ENCODE results near the gene KLHL14.
A peak's percentile ranks its signal among the peaks of the same experiment; 100 is the strongest.

KLHL14 gene

DNA sequence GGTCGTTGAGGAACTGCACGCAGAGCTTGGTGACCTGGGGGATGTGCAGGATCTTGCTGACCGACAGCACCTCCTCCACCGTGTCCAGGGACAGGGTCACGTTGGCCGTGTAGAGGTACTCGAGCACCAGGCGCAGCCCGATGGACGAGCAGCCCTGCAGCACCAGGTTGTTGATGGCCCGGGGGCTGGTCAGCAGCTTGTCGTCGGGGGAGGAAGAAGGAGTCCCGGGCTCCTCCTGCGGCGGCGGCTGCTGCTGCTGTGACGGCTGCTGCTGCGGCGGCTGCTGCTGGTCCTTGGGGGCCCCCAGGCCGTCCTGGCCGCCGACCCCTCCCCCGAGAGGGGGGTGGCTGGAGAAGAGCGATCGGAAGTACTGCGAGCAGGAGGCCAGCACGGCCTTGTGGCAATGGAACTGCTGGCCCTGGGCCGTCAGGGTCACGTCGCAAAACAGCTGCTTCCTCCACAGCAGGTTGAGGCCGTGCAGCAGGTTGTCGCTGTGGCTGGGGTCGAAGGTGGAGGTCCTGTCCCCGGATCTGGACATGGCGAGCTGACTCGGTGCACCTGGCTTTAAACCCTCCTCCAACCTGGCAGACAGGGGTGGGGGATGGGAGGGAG is 2.7 kb downstream of the KLHL14 start:
- DNase-seq: peak; percentile 55

DNA sequence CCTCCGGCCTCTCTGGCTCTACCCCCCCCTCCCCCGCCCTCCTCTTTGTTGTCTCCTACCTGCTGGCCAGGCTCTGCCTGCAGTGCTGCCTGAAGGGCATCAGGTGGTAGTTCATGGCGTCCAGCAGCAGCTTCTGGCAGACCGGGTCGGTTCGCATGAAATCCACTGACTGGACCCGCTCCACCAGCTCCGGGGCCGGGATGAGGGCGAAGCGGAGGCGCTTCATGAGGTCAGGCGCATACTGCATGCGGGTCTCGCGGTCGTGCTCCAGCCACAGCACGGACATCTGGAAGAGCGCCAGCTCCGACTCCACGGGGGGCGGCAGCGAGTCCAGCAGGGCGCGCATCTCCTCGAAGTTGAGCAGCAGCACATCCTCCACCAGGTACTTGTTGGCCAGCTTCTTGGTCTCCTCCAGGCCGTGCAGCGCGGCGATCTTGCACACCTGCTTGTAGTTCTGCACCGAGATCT is 3.2 kb downstream of the KLHL14 start:
- DNase-seq: peak; percentile 75

DNA sequence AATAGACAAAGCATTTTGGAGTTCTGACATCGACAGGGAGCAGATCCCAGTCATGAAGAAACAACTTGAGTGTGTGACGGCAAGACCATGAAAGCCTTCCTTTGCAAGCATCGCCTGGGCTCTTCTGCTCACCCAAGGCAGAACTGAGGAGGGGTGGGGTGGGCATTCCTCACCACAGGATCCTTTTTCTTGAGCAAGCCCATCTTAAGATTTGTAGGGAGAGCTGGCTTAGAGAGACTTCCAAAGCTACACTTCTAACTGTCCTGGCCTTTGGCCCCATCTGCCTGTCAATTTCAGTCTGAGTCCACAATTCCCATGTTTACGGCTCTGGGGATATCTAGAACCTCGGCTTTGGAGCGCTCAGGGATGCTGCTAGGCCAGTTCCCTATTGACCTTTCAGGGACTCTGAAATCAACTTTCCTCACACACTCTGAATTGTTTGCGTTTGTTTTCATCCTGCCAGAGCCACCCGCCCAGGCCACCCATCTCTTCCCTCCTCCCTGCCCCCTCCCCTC is 3.7 kb downstream of the KLHL14 start:
- DNase-seq: no peak

DNA sequence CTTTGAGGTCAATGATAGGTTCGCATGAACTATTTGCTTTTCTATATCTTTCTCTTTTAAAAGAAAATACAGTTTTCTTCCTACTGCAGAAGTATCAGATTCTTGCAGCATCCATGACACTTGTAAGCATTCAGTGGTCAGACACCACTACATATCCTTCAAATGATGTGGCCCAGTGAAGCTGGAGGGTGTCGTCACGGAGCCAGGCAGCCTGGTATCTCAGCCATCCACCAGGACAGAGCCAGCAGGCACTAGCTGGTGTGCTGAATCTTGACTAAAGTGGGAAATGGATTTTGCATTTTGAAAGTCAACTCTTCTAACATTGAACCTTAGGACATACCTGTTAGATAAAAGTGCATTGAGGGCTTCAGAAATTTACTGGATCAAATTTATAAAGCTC is 5.4 kb downstream of the KLHL14 start:
- DNase-seq: no peak

DNA sequence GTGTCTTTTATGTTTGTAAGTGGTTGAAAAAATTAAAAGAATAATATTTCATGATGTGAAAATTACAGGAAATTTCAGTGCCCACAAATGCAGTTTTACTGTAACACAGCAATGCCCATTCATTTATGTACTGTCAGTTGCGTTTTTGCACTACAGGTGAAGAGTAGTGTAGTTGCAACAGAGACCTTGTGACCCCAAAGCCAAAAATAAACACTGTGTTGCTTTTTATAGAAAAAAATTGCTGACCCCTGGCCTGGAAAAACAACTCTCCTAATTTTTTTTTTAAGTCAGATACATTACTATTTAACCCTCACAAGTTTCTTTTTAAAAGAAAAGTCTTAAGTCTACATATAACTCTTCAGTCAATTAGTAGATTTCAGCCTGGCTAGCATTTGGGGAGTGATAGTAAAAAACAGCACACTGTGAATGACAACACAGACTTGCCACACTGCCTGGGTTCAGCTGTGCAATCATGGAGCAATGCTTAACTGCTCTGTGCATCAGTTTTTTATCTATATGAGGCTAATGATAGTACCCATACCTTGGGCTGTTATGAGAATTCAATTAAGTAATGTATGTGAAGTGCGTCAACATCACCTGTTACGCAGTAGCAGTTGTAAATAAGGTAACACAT is 8.1 kb downstream of the KLHL14 start:
- no peak for DNase-seq

DNA sequence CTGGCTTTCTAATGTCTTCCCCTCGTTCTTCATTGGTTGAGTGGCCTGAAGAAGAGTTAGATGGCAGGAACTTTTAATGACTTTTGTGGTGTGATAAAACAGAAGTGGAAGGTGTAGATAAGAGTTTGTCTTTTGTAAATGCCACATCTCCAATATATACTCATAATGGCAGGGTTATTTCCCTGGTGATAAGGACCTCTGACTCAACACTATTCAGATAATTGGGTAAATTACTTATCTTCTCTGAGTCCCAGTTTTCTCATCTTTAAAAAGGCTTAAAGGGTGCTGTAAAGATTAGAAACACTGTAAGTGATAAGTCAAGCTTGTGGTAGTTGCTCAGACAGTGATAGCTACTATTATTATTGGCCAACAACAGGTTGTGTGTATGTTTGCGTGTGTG is 9.5 kb downstream of the KLHL14 start:
- DNase-seq: no peak

DNA sequence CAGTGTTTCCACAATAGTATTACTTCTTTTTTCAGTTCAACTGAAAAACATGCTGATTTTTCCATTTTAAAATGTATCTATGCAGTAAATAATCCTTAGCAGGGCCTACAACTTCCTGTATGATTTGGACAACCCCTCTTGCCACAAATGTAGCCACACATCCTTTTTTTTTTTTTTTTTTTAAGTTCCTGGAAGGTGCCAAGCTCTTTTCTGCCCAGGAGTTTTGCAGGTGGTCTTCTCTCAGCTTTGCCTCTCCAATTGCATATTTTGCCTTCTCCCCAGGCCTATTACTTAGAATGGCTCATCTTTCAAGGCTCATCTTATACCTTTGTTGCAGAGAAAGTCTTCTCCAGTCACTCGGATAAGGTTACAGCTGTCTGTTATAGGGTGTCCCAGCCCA is 11.6 kb downstream of the KLHL14 start:
- DNase-seq: no peak

DNA sequence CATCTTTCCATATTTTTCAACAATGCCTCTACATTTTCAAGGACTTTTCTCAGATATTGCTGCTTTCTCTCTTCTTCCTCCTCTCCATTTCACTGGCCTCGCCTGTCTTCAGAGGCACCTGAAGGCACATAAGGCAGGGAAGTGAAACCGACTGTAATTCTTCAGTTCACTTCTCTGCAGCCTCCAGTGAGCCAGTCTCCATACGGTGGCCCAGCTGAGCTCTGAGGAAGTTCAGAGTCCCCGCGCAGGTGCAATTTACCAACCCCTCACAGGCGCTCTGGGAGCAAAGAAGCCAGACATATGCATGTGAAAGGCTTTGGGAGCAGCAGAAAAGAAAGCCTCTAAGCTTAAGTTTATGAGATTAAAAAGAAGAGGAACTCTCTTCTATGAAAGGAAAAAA is 12.4 kb downstream of the KLHL14 start:
- DNase-seq: no peak

DNA sequence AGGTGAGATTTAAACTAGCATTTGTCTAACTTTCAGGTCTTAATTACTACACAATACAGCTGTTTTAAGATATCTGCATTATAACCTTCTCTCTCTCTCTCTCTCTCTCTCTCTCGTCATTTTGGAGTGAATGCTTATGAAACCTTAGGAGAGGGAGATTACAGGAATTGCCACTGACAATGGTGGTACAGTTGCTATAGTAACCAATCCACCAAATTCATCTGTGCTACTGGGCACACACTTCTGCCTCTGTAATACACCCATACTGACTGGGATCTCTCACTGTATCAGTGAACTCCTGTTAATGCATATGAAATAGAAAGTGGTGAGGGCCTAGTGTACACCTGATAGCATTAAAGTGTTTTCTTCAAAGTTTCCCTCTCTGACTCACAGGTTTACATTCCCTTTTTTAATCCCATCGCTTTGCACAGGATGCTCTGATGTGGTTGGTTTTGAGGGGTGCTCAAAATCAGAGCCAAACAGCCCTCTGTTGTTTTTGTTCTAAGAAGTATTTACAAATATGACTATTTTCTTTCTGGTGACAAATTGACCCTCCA is 13.1 kb downstream of the KLHL14 start:
- no peak for DNase-seq

DNA sequence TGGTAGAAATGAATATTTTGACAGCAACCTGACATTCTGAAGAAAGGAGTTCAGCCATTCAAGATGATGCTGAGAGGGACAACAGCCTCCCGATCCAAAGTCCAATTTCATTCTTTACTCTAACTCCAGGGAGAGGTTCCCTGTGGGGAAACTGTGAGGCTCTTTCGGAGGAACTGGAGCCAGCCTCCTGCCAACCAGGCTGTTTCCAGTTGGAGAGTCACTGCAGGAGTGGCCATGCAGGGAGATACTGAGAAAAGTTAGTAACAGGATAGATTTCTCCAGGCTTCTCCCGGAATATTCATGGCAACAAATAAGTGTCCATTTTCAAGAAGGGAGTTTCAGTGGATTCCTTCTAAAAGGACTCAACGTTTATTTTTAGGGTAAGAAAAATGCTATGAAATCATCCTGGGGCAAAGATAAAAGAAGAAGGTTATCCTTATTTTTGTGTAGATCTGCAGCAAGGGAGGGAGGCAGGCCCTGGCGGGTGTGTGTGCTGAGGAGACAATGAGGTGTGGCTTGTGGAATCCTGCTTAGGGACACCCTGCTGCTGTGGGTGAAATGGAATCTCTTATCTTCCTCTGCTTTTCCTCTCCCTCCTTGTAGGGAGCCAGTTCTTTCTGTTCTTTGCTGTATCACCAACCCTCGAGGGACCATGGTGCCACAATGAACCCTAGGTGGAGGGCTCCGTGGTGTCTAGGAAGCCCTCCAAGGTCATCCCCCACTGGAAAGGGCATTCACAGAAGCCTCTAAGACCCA is 18.1 kb downstream of the KLHL14 start:
- DNase-seq: no peak

DNA sequence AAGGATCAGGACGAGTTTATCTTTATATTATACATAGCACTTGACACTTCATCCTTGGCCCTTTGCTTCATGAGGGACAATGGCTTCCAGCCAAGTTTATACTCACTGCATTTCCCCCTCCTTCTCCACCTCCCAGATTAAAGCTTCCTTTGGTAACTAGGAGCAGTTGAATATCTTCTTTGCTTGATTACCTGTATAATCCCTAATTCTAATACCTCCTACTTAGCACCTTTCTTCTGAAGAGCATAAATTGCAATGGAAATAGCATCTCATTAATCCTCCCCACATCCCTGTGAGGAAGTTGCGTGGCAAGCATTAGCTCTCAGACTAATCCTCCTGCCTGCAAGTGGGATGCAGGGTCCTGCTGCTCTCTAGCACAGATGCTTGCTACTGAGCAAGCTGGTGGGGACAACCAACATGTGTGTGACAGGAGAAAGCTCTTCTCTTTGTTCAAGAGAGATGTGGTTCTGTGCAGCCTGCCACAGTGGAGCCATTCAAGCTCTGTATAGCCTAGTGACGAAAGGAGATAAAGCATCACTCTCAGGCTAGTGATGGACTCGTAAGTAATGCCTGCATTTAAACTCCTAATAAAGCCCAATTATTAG is 19.1 kb downstream of the KLHL14 start:
- no peak for DNase-seq

DNA sequence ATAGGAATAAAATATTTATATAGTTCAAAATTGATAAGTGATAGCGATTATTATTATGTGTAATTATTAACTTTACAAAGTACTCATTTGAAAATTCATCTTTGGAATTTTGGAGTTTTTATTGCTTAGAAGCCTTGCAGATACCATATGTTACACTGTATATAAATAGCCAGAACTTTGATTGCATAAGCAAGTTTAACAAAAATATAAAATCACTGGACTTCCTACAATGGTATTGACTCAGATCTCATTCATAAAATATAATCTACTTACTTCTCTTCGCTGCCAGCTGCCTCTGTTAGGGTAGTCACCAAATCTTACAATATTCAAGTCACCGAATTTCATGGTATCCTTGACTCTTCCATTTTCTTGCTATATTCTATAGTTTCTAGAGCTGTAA is 22.5 kb downstream of the KLHL14 start:
- no peak for DNase-seq

DNA sequence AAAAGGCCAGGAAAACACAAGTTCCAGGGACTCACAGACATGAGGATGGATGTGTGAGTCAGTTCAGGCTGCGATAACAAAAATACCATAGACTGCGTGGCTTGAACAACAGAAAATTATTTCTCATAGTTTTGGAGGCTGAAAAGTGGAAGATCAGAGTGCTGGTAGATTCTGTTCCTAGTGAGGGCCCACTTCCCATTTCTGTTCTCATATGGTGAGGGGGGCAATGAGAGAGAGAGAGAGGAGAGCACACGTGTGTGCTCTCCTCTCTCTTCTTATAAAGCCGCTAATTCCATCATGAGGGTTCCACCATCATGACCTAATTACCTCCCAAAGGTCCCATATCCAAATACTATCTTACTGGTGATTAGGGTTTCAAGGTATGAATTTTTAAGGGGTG is 23.0 kb downstream of the KLHL14 start:
- no peak for DNase-seq

DNA sequence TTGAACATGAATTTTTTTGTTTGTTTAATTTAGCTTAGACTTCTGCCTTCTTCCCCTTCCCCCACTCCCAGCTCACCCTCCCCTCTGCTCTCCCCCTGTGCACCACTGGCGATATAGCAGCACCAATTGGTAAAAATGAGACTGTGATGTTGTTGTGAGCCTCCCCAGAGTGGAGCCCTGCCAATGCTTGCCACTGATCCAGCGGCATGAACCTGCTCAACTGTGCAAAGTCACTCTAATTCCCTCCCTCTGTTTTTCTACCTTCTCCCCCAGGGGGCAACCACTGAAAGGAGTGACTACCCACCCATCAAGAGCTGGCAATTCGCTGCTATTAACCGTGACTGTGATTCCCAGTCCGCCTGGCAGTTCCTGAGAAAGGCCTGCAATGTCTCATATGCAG is 30.2 kb downstream of the KLHL14 start:
- peak; percentile 52 for DNase-seq

DNA sequence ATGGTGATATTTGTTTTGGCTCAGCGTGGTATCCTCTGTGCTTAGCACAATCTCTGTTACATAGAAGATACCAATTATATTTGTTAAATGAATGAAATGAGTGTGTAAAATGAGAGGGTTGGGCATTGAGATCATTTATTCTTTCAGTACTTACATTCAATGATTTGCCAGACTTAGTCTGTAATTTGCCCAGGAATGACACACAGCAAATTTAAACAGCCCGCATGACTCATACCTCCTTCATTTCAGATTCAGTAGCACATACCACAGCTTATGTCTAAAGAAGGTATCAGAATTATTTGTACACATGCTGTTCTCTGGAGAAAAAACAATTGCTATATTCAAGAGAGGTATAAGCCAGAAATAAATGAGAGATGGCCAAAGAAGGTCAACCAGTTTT is 37.0 kb downstream of the KLHL14 start:
- DNase-seq: no peak

DNA sequence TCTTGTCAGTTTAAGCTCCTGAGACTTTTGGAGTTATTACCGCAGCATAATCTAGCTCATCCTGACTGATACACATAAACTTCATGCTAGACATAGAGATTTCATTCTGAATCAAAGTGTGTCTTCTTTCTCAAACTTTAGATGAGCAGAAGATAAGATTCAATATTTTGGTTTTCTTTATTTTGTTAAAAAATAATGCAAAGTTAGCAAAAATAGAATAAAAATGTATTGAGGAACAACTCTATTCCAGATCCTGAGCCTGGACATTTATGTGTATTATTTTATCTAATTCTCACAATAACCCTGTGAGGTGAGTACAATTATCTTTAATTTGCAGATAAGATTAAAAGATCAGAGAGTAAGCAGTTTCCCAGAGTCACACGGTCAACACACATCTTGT is 38.4 kb downstream of the KLHL14 start:
- DNase-seq: no peak

DNA sequence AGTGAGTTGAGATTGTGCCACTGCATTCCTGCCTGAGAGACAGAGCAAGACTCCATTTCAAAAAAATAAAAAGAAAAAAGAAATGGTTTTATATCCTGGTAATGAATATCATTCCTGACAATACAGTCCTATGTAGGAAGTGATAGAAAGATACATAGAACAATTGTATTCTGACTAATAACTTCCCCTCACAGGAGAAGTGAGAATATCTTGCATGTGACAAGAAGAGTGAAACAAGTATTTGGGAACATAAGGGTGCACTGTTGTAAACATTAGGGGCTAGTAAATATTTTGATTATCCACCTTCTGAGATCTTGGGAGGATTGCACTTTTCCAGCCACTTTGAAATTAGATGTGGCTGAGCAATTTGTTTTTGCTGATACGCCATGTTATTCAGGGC is 40.7 kb downstream of the KLHL14 start:
- no peak for DNase-seq

DNA sequence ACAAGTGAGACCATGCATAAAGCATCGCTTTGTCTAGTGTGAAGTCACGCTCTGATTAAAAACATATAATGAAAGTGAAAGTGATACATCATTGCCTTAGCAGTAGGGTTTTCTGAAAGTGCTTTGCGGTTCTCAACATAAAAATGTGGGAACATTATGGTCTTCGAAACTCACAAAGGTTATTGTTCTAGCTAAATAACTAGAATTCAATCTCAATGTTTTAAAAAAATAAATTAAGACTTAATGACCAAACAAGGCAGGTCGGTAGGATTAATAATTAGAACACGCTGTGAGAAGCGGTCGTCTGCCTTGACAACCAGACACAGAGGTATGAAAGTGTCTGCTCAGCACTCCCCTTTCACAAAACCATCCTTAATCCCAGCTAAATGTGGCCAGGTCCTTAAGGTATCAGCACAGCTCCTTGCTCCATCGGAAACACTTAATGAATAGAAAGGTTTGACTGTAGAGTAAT is 42.2 kb downstream of the KLHL14 start:
- no peak for DNase-seq

DNA sequence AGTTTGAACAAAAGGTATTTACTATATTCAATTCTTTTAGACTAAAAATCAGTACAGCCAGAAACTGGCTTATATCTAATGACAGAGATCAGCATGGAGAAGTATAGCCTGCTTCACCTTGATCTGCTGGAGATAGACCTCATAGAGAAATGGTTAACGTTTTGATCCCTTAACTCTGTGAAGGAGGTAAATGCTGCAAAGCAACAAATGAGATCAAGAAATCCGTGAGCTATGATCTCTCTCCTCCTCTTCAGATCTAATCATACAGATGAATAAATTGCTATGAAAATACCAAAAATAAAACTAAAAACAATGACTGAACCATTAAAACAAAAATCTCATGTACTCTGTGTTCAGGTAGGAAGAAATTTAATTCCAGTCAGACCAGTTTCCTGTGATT is 42.8 kb downstream of the KLHL14 start:
- DNase-seq: no peak

DNA sequence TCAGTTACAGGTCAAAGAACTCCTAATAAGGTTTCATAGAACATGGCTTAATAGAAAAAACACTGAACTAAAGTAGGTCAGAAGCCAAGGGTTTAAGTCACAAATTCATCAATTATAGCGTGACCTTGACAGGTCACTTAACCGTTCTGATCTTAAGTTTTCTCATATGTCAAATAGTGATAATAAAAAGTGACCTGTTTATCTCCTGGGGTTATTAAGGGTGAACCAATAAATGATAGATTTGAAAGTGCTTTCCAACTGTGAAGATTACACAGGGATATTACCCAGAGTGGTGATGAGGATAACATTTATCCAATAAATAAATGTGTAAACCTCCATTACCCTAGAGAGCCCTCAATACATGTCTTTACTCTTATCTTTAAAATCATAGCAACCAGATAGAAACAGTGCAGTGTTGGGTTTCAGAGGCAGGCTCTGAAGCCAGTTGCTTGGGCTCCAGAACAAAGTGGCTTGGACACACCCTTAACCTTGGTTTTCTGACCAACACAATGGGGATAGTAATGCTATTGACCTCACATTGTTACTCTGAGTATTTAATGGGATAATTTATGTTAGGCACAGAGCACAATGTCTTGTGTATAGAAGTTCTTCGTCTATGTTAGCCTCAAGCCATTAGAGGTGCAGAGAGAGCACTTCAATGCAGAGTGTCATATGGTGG is 48.6 kb downstream of the KLHL14 start:
- DNase-seq: no peak

DNA sequence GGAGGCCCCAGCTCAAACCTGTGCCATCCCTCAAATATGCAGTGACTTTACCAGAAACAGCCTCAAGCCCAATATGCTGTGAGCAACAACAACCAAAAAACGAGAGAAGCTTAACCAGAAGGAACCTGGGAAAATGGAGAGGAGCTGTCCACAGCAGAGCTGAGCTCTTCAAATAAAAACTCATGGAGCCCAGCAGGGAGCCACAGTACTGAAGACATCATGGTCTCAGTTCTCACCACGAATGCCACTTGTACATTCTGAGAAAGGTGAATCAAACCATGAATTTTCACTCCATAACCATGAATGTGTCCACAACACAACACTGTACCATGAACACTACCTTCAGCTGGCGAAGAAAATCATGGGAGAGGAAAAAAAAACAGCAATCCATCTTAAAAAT is 50.5 kb downstream of the KLHL14 start:
- no peak for DNase-seq

DNA sequence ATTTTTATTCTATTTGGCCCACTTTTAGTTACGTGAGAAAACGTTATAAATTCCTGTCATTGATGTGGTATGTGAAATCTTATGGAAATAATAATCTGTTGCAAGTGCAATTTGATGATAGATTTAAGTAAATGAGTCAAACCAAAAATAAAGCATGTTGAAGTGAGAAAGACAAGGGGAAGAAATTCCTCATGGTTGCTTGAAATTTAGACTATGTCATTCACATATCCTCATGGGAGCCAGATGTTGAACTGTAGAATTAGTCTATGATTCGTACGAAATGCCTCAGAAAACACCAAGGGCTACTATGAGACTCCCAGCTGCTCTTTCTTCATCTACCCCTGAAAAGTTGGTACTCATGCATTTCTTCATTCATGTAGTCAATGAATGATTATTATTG is 55.7 kb downstream of the KLHL14 start:
- no peak for DNase-seq
